ENCODE measurements around the gene FAM107B. TPM values are rescaled to one million over a fixed set of nuclear protein-coding genes. Genes with fewer than 3 reads are reported as not detected.

The FAM107B gene
- total RNA-seq, 4 donors from 2014 or later = 7.3 to 15.6 (median 13.3) TPM

GRCh38 chr10:14606633-14607032, 168.1 kb downstream of the FAM107B start:
- no peaks in the 10 kb centered on the region for H3K36me3 ChIP-seq
- no peak overlapping the region for H3K4me3 ChIP-seq
- ATAC-seq = no peak
- H3K9me3 ChIP-seq = no peaks in the 10 kb centered on the region
- H3K4me1 ChIP-seq = peaks cover 0 to 30% (median 4%) of the 10 kb centered on the region in 3 donors
- WGBS, 2 donors (ENCODE audit: low coverage in 1 of 2) = 100% methylated on average over 2 of the region's 2 CpGs; no CpG with 5 or more reads in 1 of the 2 donors
- TF ChIP-seq EP300 (IDR thresholded peaks at IDR 0.05) (no peak), POLR2A (IDR thresholded peaks at IDR 0.05) (no peak), POLR2AphosphoS5 (IDR thresholded peaks at IDR 0.05) (no peak), CTCF (IDR thresholded peaks at IDR 0.05) (no peak)
- H3K27me3 ChIP-seq = no peaks in the 10 kb centered on the region
- no peak overlapping the region for H3K27ac ChIP-seq

- H3K4me1 ChIP-seq = peaks cover 0 to 34% (median 4%) of the 10 kb centered on the region in 3 donors
- peak overlapping the region in 2 of 4 donors; percentile 74 to 82 for H3K27ac ChIP-seq
- no peaks in the 10 kb centered on the region for H3K36me3 ChIP-seq
- peak overlapping the region in 1 of 2 donors; percentile 70 for H3K4me3 ChIP-seq
- no peaks in the 10 kb centered on the region for H3K27me3 ChIP-seq
- no peaks in the 10 kb centered on the region for H3K9me3 ChIP-seq
- WGBS, 2 donors (ENCODE audit: low coverage in 1 of 2) = 23 to 39% methylated on average over 4 to 6 of the region's 7 CpGs
- no peak for ATAC-seq
- TF ChIP-seq EP300 (IDR thresholded peaks at IDR 0.05) = no peak
- no peak for TF ChIP-seq CTCF (IDR thresholded peaks at IDR 0.05)
- TF ChIP-seq POLR2AphosphoS5 (IDR thresholded peaks at IDR 0.05) = peak; percentile 17
- no peak for TF ChIP-seq POLR2A (IDR thresholded peaks at IDR 0.05)
Measured at GRCh38 chr10:14605231-14605925, 169.3 kb downstream of the FAM107B start.

GRCh38 chr10:14604181-14605142, 170.2 kb downstream of the FAM107B start:
- peak; percentile 96 for ATAC-seq
- Histone ChIP-seq H3K9me3 (no peaks in the 10 kb centered on the region), H3K27me3 (no peaks in the 10 kb centered on the region), H3K36me3 (no peaks in the 10 kb centered on the region), H3K27ac (peak overlapping the region in 3 of 4 donors; percentile 76 to 83 (median 82)), H3K4me1 (peaks cover 0 to 34% (median 4%) of the 10 kb centered on the region in 3 donors), H3K4me3 (peak overlapping the region; percentile 51 to 70)
- TF ChIP-seq POLR2A (IDR thresholded peaks at IDR 0.05) (peak; percentile 31 to 33), POLR2AphosphoS5 (IDR thresholded peaks at IDR 0.05) (peak; percentile 76), EP300 (IDR thresholded peaks at IDR 0.05) (no peak), CTCF (IDR thresholded peaks at IDR 0.05) (no peak)
- WGBS, 2 donors (ENCODE audit: low coverage in 1 of 2) = 0 to 1% methylated on average over 2 to 17 of the region's 94 CpGs

- Histone ChIP-seq H3K36me3 (peaks cover 0 to 3% of the 10 kb centered on the region in 2 donors), H3K27ac (peak overlapping the region in 3 of 4 donors; percentile 76 to 83 (median 82)), H3K27me3 (no peaks in the 10 kb centered on the region), H3K4me1 (peaks cover 0 to 34% (median 4%) of the 10 kb centered on the region in 3 donors), H3K4me3 (peak overlapping the region; percentile 51 to 70), H3K9me3 (no peaks in the 10 kb centered on the region)
- 0% methylated on average over 2 to 5 of the region's 58 CpGs for WGBS, 2 donors (ENCODE audit: low coverage in 1 of 2)
- peak; percentile 35 for ATAC-seq
- TF ChIP-seq POLR2AphosphoS5 (IDR thresholded peaks at IDR 0.05) (no peak), EP300 (IDR thresholded peaks at IDR 0.05) (no peak), CTCF (IDR thresholded peaks at IDR 0.05) (no peak), POLR2A (IDR thresholded peaks at IDR 0.05) (no peak)
Measured at GRCh38 chr10:14603534-14604102, 171.1 kb downstream of the FAM107B start.

Data from gastroesophageal sphincter (tissue), 4 donors.